ENCODE measurements around the gene APPL1. TPM values are rescaled to one million over a fixed set of nuclear protein-coding genes. Genes with fewer than 3 reads are reported as not detected.

Gene APPL1
- total RNA-seq, 1 donor from 2014 or later = 34.1 TPM

DNA sequence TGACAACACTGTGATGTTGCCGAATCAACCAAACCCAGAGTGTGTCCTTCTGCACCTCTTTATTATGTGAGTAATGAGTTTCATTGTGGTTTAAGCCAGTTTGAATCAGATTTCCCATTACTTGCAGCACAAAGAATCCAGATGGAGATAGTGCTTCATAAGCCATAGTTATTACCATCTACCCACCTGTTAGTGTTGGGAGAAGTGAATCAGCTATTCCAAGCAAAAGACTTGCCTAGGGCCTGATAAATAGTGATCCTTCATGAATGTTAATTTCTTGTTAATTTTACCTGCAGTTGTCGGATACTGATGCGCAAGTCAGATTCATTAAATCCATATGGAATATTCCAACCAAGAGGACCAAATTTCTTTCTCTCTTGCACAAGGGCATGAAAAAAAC is 86.7 kb downstream of the APPL1 start:
- Mint-ChIP-seq H3K27ac (ENCODE audit: unreplicated experiment) (no peak overlapping the region), H3K9me3 (ENCODE audit: low read depth) (peaks cover 7% of the 10 kb centered on the region), H3K4me3 (ENCODE audit: unreplicated experiment) (no peak overlapping the region), H3K27me3 (ENCODE audit: low read depth) (peaks cover 33% of the 10 kb centered on the region), H3K4me1 (ENCODE audit: low read depth) (no peaks in the 10 kb centered on the region), H3K36me3 (ENCODE audit: low read depth) (no peaks in the 10 kb centered on the region)
- DNase-seq (ENCODE audit: low spot score) = no peak
- TF ChIP-seq, protein P1, sequence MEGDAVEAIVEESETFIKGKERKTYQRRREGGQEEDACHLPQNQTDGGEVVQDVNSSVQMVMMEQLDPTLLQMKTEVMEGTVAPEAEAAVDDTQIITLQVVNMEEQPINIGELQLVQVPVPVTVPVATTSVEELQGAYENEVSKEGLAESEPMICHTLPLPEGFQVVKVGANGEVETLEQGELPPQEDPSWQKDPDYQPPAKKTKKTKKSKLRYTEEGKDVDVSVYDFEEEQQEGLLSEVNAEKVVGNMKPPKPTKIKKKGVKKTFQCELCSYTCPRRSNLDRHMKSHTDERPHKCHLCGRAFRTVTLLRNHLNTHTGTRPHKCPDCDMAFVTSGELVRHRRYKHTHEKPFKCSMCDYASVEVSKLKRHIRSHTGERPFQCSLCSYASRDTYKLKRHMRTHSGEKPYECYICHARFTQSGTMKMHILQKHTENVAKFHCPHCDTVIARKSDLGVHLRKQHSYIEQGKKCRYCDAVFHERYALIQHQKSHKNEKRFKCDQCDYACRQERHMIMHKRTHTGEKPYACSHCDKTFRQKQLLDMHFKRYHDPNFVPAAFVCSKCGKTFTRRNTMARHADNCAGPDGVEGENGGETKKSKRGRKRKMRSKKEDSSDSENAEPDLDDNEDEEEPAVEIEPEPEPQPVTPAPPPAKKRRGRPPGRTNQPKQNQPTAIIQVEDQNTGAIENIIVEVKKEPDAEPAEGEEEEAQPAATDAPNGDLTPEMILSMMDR (IDR thresholded peaks at IDR 0.05) = no peak

Other genes starting within 250 kb of the APPL1 start
- not detected in 3 replicates for gene SPATA12, start 167.1 kb upstream of the APPL1 start, total RNA-seq
- gene IL17RD, start 62.4 kb upstream of the APPL1 start, total RNA-seq = 5.1 to 6.3 TPM (median 6.1 TPM) in 3 replicates
- gene HESX1, start 27.8 kb upstream of the APPL1 start, total RNA-seq = 0.77 to 1.7 TPM (median 1.2 TPM) in 3 replicates
- not detected in 3 replicates for gene ASB14, start 65.0 kb downstream of the APPL1 start, total RNA-seq